ENCODE results near the gene KDM4B.

Gene KDM4B

GRCh38 chr19:5013761-5014160, 44.8 kb downstream of the KDM4B start:
- no peak for DNase-seq (ENCODE audit: low spot score)

- DNase-seq (ENCODE audit: low spot score): no peak
These were observed 46.0 kb downstream of the KDM4B start for GRCh38 chr19:5014941-5015340.

- DNase-seq (ENCODE audit: low spot score): no peak
These were observed 47.4 kb downstream of the KDM4B start for GRCh38 chr19:5016268-5016667.

GRCh38 chr19:5016781-5017180, 47.9 kb downstream of the KDM4B start:
- no peak for DNase-seq (ENCODE audit: low spot score)

- DNase-seq (ENCODE audit: low spot score): no peak
These were observed 48.3 kb downstream of the KDM4B start for GRCh38 chr19:5017235-5017634.

GRCh38 chr19:5018224-5019015, 49.5 kb downstream of the KDM4B start:
- DNase-seq (ENCODE audit: low spot score): no peak

GRCh38 chr19:5020368-5020767, 51.5 kb downstream of the KDM4B start:
- no peak for DNase-seq (ENCODE audit: low spot score)

- no peak for DNase-seq (ENCODE audit: low spot score)
These were observed 52.1 kb downstream of the KDM4B start for GRCh38 chr19:5021046-5021445.

- no peak for DNase-seq (ENCODE audit: low spot score)
These were observed 53.4 kb downstream of the KDM4B start for GRCh38 chr19:5022066-5022860.

- no peak for DNase-seq (ENCODE audit: low spot score)
These were observed 54.2 kb downstream of the KDM4B start for GRCh38 chr19:5023128-5023571.

GRCh38 chr19:5024282-5024681, 55.4 kb downstream of the KDM4B start:
- DNase-seq (ENCODE audit: low spot score): no peak

- no peak for DNase-seq (ENCODE audit: low spot score)
These were observed 56.1 kb downstream of the KDM4B start for GRCh38 chr19:5025027-5025426.

GRCh38 chr19:5026706-5027273, 57.9 kb downstream of the KDM4B start:
- DNase-seq (ENCODE audit: low spot score): no peak

GRCh38 chr19:5028229-5028886, 59.4 kb downstream of the KDM4B start:
- DNase-seq (ENCODE audit: low spot score): no peak

- peak; percentile 87 for DNase-seq (ENCODE audit: low spot score)
These were observed 60.7 kb downstream of the KDM4B start for GRCh38 chr19:5029596-5029995.

GRCh38 chr19:5030136-5030820, 61.4 kb downstream of the KDM4B start:
- DNase-seq (ENCODE audit: low spot score): no peak

- no peak for DNase-seq (ENCODE audit: low spot score)
These were observed 61.9 kb downstream of the KDM4B start for GRCh38 chr19:5030822-5031221.

- peak; percentile 85 for DNase-seq (ENCODE audit: low spot score)
These were observed 62.6 kb downstream of the KDM4B start for GRCh38 chr19:5031231-5032100.

GRCh38 chr19:5032101-5032967, 63.4 kb downstream of the KDM4B start:
- no peak for DNase-seq (ENCODE audit: low spot score)

Measured in NAMALWA (cell line).